ENCODE results near the gene SPECC1. TPM values are rescaled to one million over a fixed set of nuclear protein-coding genes. Genes with fewer than 3 reads are reported as not detected.

SPECC1 gene
- total RNA-seq, 1 experiment from 2014 or later = 46.4 TPM

GRCh38 chr17:20270369-20270768 is 261.2 kb downstream of the SPECC1 start:
- no peak overlapping the region for H2AFZ ChIP-seq (ENCODE audit: low read length)
- H3F3A ChIP-seq (ENCODE audit: low read length, unreplicated experiment) = no peaks in the 10 kb centered on the region
- CTCF ChIA-PET = no interaction called here
- H3K36me3 ChIP-seq (ENCODE audit: low read depth, low read length) = 0 out of 2 replicates have a peak, but pooled peaks cover 5% of the 10 kb centered on the region
- H3K4me2 ChIP-seq (ENCODE audit: low read length) = no peak overlapping the region
- H3K9me3 ChIP-seq (ENCODE audit: low read length) = no peaks in the 10 kb centered on the region
- H3K4me3 ChIP-seq (ENCODE audit: low read length) = no peak overlapping the region
- intact Hi-C loops (cut with micrococcal nuclease) = no loop called here
- H3K9ac ChIP-seq (ENCODE audit: low read length) = no peak overlapping the region
- no peak for ATAC-seq
- no peaks in the 10 kb centered on the region for H3K27me3 ChIP-seq (ENCODE audit: low read length)
- DNase-seq = no peak
- no peak overlapping the region for H3K27ac ChIP-seq (ENCODE audit: low read length)
- H3K9me2 ChIP-seq (replicated peaks; ENCODE audit: low read length) = no peaks in the 10 kb centered on the region
- POLR2A ChIA-PET (ENCODE audit: unreplicated experiment) = no interaction called here
- no peaks in the 10 kb centered on the region for H3K79me2 ChIP-seq (ENCODE audit: low read length)
- TF ChIP-seq EZH2 (IDR thresholded peaks at IDR 0.05; ENCODE audit: low read length, unreplicated experiment) (no peak), CTCF (conservative IDR thresholded peaks at IDR 0.05; ENCODE audit: low read depth, low read length) (no peak), EZH2phosphoT487 (IDR thresholded peaks at IDR 0.05; ENCODE audit: borderline replicate concordance, low read length) (no peak)
- no peaks in the 10 kb centered on the region for H3K4me1 ChIP-seq (ENCODE audit: insufficient read depth, low read length)
- H4K20me1 ChIP-seq (ENCODE audit: low read length) = no peaks in the 10 kb centered on the region
- BruUV-seq (replicated peaks) = no TSS peak

GRCh38 chr17:20271011-20271610 is 262.0 kb downstream of the SPECC1 start:
- no TSS peak for BruUV-seq (replicated peaks)
- Histone ChIP-seq H3K36me3 (ENCODE audit: low read depth, low read length) (0 out of 2 replicates have a peak, but pooled peaks cover 5% of the 10 kb centered on the region), H3K4me1 (ENCODE audit: insufficient read depth, low read length) (no peaks in the 10 kb centered on the region), H4K20me1 (ENCODE audit: low read length) (no peaks in the 10 kb centered on the region), H3K9me3 (ENCODE audit: low read length) (no peaks in the 10 kb centered on the region), H2AFZ (ENCODE audit: low read length) (no peak overlapping the region), H3K27me3 (ENCODE audit: low read length) (no peaks in the 10 kb centered on the region), H3K79me2 (ENCODE audit: low read length) (no peaks in the 10 kb centered on the region), H3K9me2 (replicated peaks; ENCODE audit: low read length) (no peaks in the 10 kb centered on the region), H3F3A (ENCODE audit: low read length, unreplicated experiment) (no peaks in the 10 kb centered on the region), H3K4me3 (ENCODE audit: low read length) (no peak overlapping the region), H3K4me2 (ENCODE audit: low read length) (no peak overlapping the region), H3K9ac (ENCODE audit: low read length) (no peak overlapping the region), H3K27ac (ENCODE audit: low read length) (no peak overlapping the region)
- TF ChIP-seq EZH2 (IDR thresholded peaks at IDR 0.05; ENCODE audit: low read length, unreplicated experiment) (no peak), CTCF (conservative IDR thresholded peaks at IDR 0.05; ENCODE audit: low read depth, low read length) (no peak), EZH2phosphoT487 (IDR thresholded peaks at IDR 0.05; ENCODE audit: borderline replicate concordance, low read length) (no peak)
- ChIA-PET POLR2A (ENCODE audit: unreplicated experiment) (no interaction called here), CTCF (no interaction called here)
- intact Hi-C loops (cut with micrococcal nuclease) = no loop called here
- no peak for ATAC-seq
- no peak for DNase-seq

GRCh38 chr17:20273741-20274500 is 264.8 kb downstream of the SPECC1 start:
- intact Hi-C loops (cut with micrococcal nuclease) = no loop called here
- ChIA-PET CTCF (no interaction called here), POLR2A (ENCODE audit: unreplicated experiment) (no interaction called here)
- no peak for ATAC-seq
- Histone ChIP-seq H3K9ac (ENCODE audit: low read length) (no peak overlapping the region), H3K9me2 (replicated peaks; ENCODE audit: low read length) (no peaks in the 10 kb centered on the region), H2AFZ (ENCODE audit: low read length) (no peak overlapping the region), H3K9me3 (ENCODE audit: low read length) (no peaks in the 10 kb centered on the region), H3K27ac (ENCODE audit: low read length) (no peak overlapping the region), H3K4me3 (ENCODE audit: low read length) (no peak overlapping the region), H3K27me3 (ENCODE audit: low read length) (no peaks in the 10 kb centered on the region), H3K79me2 (ENCODE audit: low read length) (no peaks in the 10 kb centered on the region), H3K4me1 (ENCODE audit: insufficient read depth, low read length) (peaks cover 16% of the 10 kb centered on the region), H3F3A (ENCODE audit: low read length, unreplicated experiment) (no peaks in the 10 kb centered on the region), H3K36me3 (ENCODE audit: low read depth, low read length) (no peaks in the 10 kb centered on the region), H4K20me1 (ENCODE audit: low read length) (no peaks in the 10 kb centered on the region), H3K4me2 (ENCODE audit: low read length) (no peak overlapping the region)
- TF ChIP-seq EZH2 (IDR thresholded peaks at IDR 0.05; ENCODE audit: low read length, unreplicated experiment) = no peak
- TF ChIP-seq EZH2phosphoT487 (IDR thresholded peaks at IDR 0.05; ENCODE audit: borderline replicate concordance, low read length) = no peak
- no peak for TF ChIP-seq CTCF (conservative IDR thresholded peaks at IDR 0.05; ENCODE audit: low read depth, low read length)
- no peak for DNase-seq
- BruUV-seq (replicated peaks) = no TSS peak

Data from PC-3 (cell line).